GM12878 (cell line): ENCODE results near the gene VARS1. TPM values are rescaled to one million over a fixed set of nuclear protein-coding genes. Genes with fewer than 3 reads are reported as not detected.

ENCODE experiments used
- ATAC-seq: fragments of 200-7000 bp; cut with Tn5 transposase; 3 replicates; pipeline ENCODE4 v1.9.1; 2020; ENCODE audit warnings: mild to moderate bottlenecking, moderate library complexity
- BruUV-seq: library from RNA; stranded (reverse); fragments of 400-500 nt; replicated peaks from 2 replicates; lab custom pipeline; 2021; lab: Mats Ljungman, UMichigan
- CTCF ChIA-PET: fragments of 300-600 bp; sonication (Branson Sonifier 250); formaldehyde crosslinking; extraction: SDS; loops from one replicate; lab custom pipeline; 2021; ENCODE audit warnings: inconsistent platforms; lab: Yijun Ruan, JAX
- POLR2A ChIA-PET: fragments of 350-600 bp; formaldehyde crosslinking; extraction: SDS; loops from one replicate; lab custom pipeline; 2021; ENCODE audit warnings: inconsistent platforms; lab: Charles Lee
- RAD21 ChIA-PET: fragments of 300-600 bp; sonication (Branson Sonifier 250); formaldehyde crosslinking; loops from one replicate; lab custom pipeline; 2023; ENCODE audit warnings: antibody characterized with exemption; ENCODE audit not compliant: unreplicated experiment; lab: Charles Lee
- SMC1A ChIA-PET: fragments of 300-600 bp; sonication (Branson Sonifier 250); formaldehyde crosslinking; loops from one replicate; lab custom pipeline; 2023; ENCODE audit not compliant: unreplicated experiment, uncharacterized antibody; lab: Charles Lee
- DNase-seq: peaks from one replicate; pipeline ENCODE4 v3.0.0-alpha.2; 2011; ENCODE audit warnings: low read depth, low spot score
- FAIRE-seq: peaks from 3 replicates; lab custom pipeline; 2011; peaks lifted over from hg19 to GRCh38; lab: Jason Lieb, UNC
- H2AFZ ChIP-seq: 2 replicates; pipeline ENCODE4 v1.6.0; 2011; ENCODE audit warnings: low read depth, low read length, control low read depth; ENCODE audit not compliant: control insufficient read depth
- H3K27ac ChIP-seq: 2 replicates; pipeline ENCODE4 v1.5.1; 2011; ENCODE audit warnings: control low read depth; ENCODE audit not compliant: control insufficient read depth, insufficient read depth
- H3K27me3 ChIP-seq, 2 experiments: replicated peaks in 1 of 2; 2 replicates each; pipeline versions ENCODE4 v1.6.0 to v1.6.1; 2011; ENCODE audit warnings: low read length in 1 of 2; ENCODE audit not compliant: control insufficient read depth in 2 of 2, insufficient read depth in 2 of 2
- H3K36me3 ChIP-seq, 2 experiments: 2 replicates each; pipeline ENCODE4 v1.5.1; 2011; ENCODE audit warnings: low read length in 1 of 2; ENCODE audit not compliant: control insufficient read depth in 2 of 2, insufficient read depth in 2 of 2
- H3K4me1 ChIP-seq: 2 replicates; pipeline ENCODE4 v1.6.1; 2011; ENCODE audit warnings: mild to moderate bottlenecking, low read length, moderate library complexity, mixed read lengths; ENCODE audit not compliant: control insufficient read depth, insufficient read depth
- H3K4me2 ChIP-seq: 2 replicates; pipeline ENCODE4 v1.6.0; 2011; ENCODE audit warnings: control low read depth; ENCODE audit not compliant: control insufficient read depth, insufficient read depth
- H3K4me3 ChIP-seq: fragments of 200-600 bp; sonication (generic); 2 replicates; pipeline ENCODE4 v1.5.1; 2016
- H3K79me2 ChIP-seq: 2 replicates; pipeline ENCODE4 v1.6.0; 2011; ENCODE audit warnings: low read length; ENCODE audit not compliant: control insufficient read depth, insufficient read depth
- H3K9ac ChIP-seq: 2 replicates; pipeline ENCODE4 v1.8.0; 2011; ENCODE audit warnings: low read length, control low read depth, mixed read lengths; ENCODE audit not compliant: control insufficient read depth, insufficient read depth
- H3K9me3 ChIP-seq: replicated peaks from 3 replicates; pipeline ENCODE4 v1.5.1; 2011; ENCODE audit warnings: mild to moderate bottlenecking, low read length; ENCODE audit not compliant: control insufficient read depth, insufficient read depth
- H4K20me1 ChIP-seq: 2 replicates; pipeline ENCODE4 v1.6.0; 2011; ENCODE audit not compliant: control insufficient read depth, insufficient read depth
- ATF7 ChIP-seq: fragments of 450-650 bp; IDR thresholded peaks from 2 replicates; pipeline ENCODE4 v1.6.1; 2016; ENCODE audit warnings: low read depth, mild to moderate bottlenecking
- BACH1 ChIP-seq: fragments of 450-650 bp; IDR thresholded peaks from 2 replicates; pipeline ENCODE4 v1.6.1; 2017; ENCODE audit warnings: mild to moderate bottlenecking, borderline replicate concordance
- IRF4 ChIP-seq: IDR thresholded peaks from 2 replicates; pipeline ENCODE4 v1.6.1; 2011; ENCODE audit warnings: low read depth, low read length
- KDM1A ChIP-seq: fragments of 200-600 bp; sonication (generic); IDR thresholded peaks from 2 replicates; pipeline ENCODE4 v1.6.1; 2016; ENCODE audit warnings: borderline replicate concordance
- LARP7 ChIP-seq: fragments of 450-650 bp; IDR thresholded peaks from 2 replicates; pipeline ENCODE4 v1.6.1; 2017; ENCODE audit warnings: mild to moderate bottlenecking
- MLLT1 ChIP-seq: fragments of 450-650 bp; IDR thresholded peaks from 2 replicates; pipeline ENCODE4 v1.6.1; 2016; ENCODE audit warnings: mild to moderate bottlenecking
- PBX3 ChIP-seq: IDR thresholded peaks from 2 replicates; pipeline ENCODE4 v1.6.1; 2011; ENCODE audit warnings: mild to moderate bottlenecking, low read depth, low read length, moderate library complexity; ENCODE audit not compliant: insufficient replicate concordance
- PRDM15 ChIP-seq: fragments of 450-650 bp; formaldehyde crosslinking; IDR thresholded peaks from 2 replicates; pipeline ENCODE4 v1.4.0; 2020; ENCODE audit warnings: mild to moderate bottlenecking, moderate library complexity
- ZBED1 ChIP-seq: IDR thresholded peaks from 2 replicates; pipeline ENCODE4 v1.6.1; 2016; ENCODE audit warnings: borderline replicate concordance
- ZBTB11 ChIP-seq: fragments of 450-650 bp; formaldehyde crosslinking; IDR thresholded peaks from 2 replicates; pipeline ENCODE4 v1.5.0; 2022; ENCODE audit warnings: mild to moderate bottlenecking, missing genetic modification characterization
- ZSCAN29 ChIP-seq: fragments of 450-650 bp; IDR thresholded peaks from 2 replicates; pipeline ENCODE4 v1.6.1; 2017; ENCODE audit warnings: mild to moderate bottlenecking, moderate library complexity
- WGBS: methylation state at CpG from one replicate; pipeline ENCODE4 v1.1.6; 2016; ENCODE audit warnings: low lambda C conversion rate; ENCODE audit not compliant: insufficient replicate concordance, insufficient coverage; ENCODE audit errors: missing lambda C conversion rate; 5-methylcytosine and 5-hydroxymethylcytosine counted together
- in situ Hi-C: fragments of 300-500 bp; cut with MboI; formaldehyde crosslinking; loops from 9 replicates; pipeline ENCODE4 v1.14.3; 2018; ENCODE audit warnings: mixed read lengths
- intact Hi-C: fragments of 100-400 bp; cut with micrococcal nuclease; formaldehyde crosslinking; loops from one replicate; pipeline ENCODE4 v1.14.2; 2022; ENCODE audit not compliant: unreplicated experiment
- polyA plus RNA-seq, 11 experiments: library from polyadenylated mRNA; depleted of rRNA in 4 of 11; unstranded in 6 of 11; stranded (reverse) in 5 of 11; fragments of >200 nt; fragmentation: Nextera tagmentation in 4 of 11; fragmentation: Illumina TruSeq in 1 of 11; extraction: Ambion mirVana in 4 of 11; extraction: Trizol in 1 of 11; gene quantifications; 1 replicate in 1 of 11; 2 replicates in 10 of 11; pipeline versions ENCODE4 v1.2.1 to v1.2.3, GENCODE V29; 2011 to 2016; ENCODE audit warnings: inconsistent platforms in 2 of 11, missing spikeins in 2 of 11, low read depth in 1 of 11
- total RNA-seq, 4 experiments: library from RNA; depleted of rRNA in 3 of 4; stranded (reverse); fragments of >200 nt in 3 of 4; fragmentation: Illumina TruSeq in 1 of 4; extraction: Trizol in 1 of 4; gene quantifications; 2 replicates each; pipeline versions ENCODE4 v1.2.1 to v1.2.3, GENCODE V29; 2013 to 2021

VARS1 gene
- total and polyA plus RNA-seq, 10 of the 15 experiments (the other 5 are each of a cell fraction or from before 2014, with no cell fraction given) = 1.2 to 243 (median 80.7) TPM

- H2AFZ ChIP-seq = no peak overlapping the region
- H3K27ac ChIP-seq = no peak overlapping the region; the same call in 1 of the 2 replicates
- ChIA-PET CTCF (interaction anchor here (0.6 to 4.0 kb wide), 17 partner anchors 9 to 281 kb away, joined by 3 to 27 read pairs (median 8); partner anchors contain the start of genes C6orf47, HSPA1A, HSPA1L and LTB), SMC1A (interaction anchor here (0.8 to 3.7 kb wide), 22 partner anchors 16 to 291 kb away, joined by 3 to 30 read pairs (median 4); partner anchors contain the start of genes ATP6V1G2, CLIC1, HSPA1A and HSPA1L), RAD21 (interaction anchor here (0.5 to 3.9 kb wide), 20 partner anchors 9 to 281 kb away, joined by 3 to 30 read pairs (median 9); partner anchors contain the start of genes ABHD16A, DDAH2, HSPA1A and HSPA1L), POLR2A (interaction anchor here (0.5 to 10.9 kb wide), 20 partner anchors 8 to 335 kb away, joined by 3 to 122 read pairs (median 6); partner anchors contain the start of genes ABHD16A, CLIC1, HSPA1A and HSPA1L)
- WGBS = 79% methylated on average over 15 of the region's 15 CpGs
- ATAC-seq (no peak), DNase-seq (no peak), FAIRE-seq (no peak)
- no TSS peak for BruUV-seq
- H3K79me2 ChIP-seq = peaks cover 51% of the 10 kb centered on the region
- no peaks in the 10 kb centered on the region for H3K9me3 ChIP-seq
- H4K20me1 ChIP-seq = no peaks in the 10 kb centered on the region
- peak overlapping the region; percentile 73 for H3K4me2 ChIP-seq
- intact Hi-C loops (loop anchor here (5.0 kb wide), 2 partner anchors 34 to 164 kb away; partner anchors contain the start of genes CSNK2B, LY6G5B and VARS1), in situ Hi-C loops (loop anchor here (10.0 kb wide), 1 partner anchor 287 kb away; the partner anchor contains the start of genes ATP6V1G2, DDX39B and NFKBIL1)
- peak overlapping the region; percentile 79 for H3K4me3 ChIP-seq
- H3K27me3 ChIP-seq = no peaks in the 10 kb centered on the region
- no peaks in the 10 kb centered on the region for H3K36me3 ChIP-seq
- H3K4me1 ChIP-seq = peaks cover 7% of the 10 kb centered on the region
- H3K9ac ChIP-seq = peak overlapping the region; percentile 59; the same call in 1 of the 2 replicates
- TF ChIP-seq ZSCAN29 = no peak
- 0 out of 2 replicates have a peak, but pooled peaks have one; percentile 18 for TF ChIP-seq MLLT1
- 0 out of 2 replicates have a peak, but pooled peaks have one; percentile 28 for TF ChIP-seq PRDM15 (CRISPR knock-in tag)
- TF ChIP-seq IRF4 = no peak
- no peak for TF ChIP-seq PBX3
- no peak for TF ChIP-seq BACH1
- TF ChIP-seq KDM1A = no peak
- 0 out of 2 replicates have a peak, but pooled peaks have one; percentile 7 for TF ChIP-seq ZBTB11 (CRISPR knock-in tag)
- TF ChIP-seq LARP7 = no peak
- TF ChIP-seq ATF7 = no peak
- TF ChIP-seq ZBED1 = no peak
These were observed 36.0 kb upstream of the VARS1 start for GRCh38 chr6:31831350-31832215.
